ENCODE measurements around the gene NUP85. TPM values are rescaled to one million over a fixed set of nuclear protein-coding genes. Genes with fewer than 3 reads are reported as not detected.
"Not testable (repeated sequence)": the region's sequence is repeated elsewhere in the genome, so short reads cannot be mapped to it uniquely, and the experiment has no call there.

NUP85 gene
- total RNA-seq, 2 experiments from 2014 or later: 129 to 219 TPM

DNA sequence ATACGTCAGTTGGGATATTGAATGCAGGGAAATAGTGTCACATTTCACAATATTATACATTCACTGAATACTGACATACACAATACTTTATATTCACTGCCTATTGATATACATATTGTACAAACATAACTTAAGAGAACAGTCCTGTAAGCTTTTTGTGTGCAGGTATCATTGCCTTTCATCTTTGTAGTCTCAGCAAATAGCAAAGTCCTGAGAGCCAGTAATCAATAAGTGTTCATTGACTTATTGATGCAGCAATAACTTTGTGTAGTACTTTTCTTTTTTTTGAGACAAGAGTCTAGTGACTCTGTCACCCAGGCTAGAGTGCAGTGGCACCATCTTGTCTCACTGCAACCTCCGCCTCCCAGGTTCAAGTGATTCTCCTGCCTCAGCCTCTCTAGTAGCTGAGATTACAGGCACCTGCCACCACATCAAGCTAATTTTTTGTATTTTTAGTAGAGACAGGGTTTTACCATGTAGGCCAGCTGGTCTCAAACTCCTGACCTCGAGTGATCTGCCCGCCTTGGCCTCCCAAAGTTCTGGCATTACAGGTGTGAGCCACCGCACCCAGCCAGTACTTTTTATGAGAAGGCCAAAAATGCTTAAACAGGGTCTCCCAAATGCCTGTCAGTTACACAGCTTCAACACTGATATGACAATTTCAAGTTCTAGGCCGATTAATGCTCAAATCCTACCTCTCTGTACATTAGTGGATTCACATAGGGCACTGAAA is 5.4 kb upstream of the NUP85 start:
- Histone ChIP-seq H2AFZ (ENCODE audit: low read length) (no peak overlapping the region), H3K36me3 (ENCODE audit: insufficient read depth, low read length) (no peaks in the 10 kb centered on the region), H3K4me3 (ENCODE audit: low read depth, low read length, poor library complexity, severe bottlenecking) (no peak overlapping the region), H3K9me2 (ENCODE audit: insufficient read depth, low read length) (no peaks in the 10 kb centered on the region), H4K20me1 (ENCODE audit: insufficient read depth, low read length) (no peaks in the 10 kb centered on the region), H3K27ac (ENCODE audit: low read depth, low read length, poor library complexity, severe bottlenecking) (no peak overlapping the region), H3K9me3 (ENCODE audit: low read length) (no peaks in the 10 kb centered on the region), H3K4me1 (ENCODE audit: insufficient read depth, low read length, poor library complexity, severe bottlenecking) (peaks cover 6% of the 10 kb centered on the region), H3K4me2 (ENCODE audit: low read length) (no peak overlapping the region), H3K79me2 (ENCODE audit: insufficient read depth, low read depth, low read length) (peaks cover 11% of the 10 kb centered on the region)
- no TSS peak for BruUV-seq (replicated peaks)
- POLR2A ChIA-PET: interaction anchor here (0.7 to 3.1 kb wide), 4 partner anchors 8 to 88 kb away, joined by 3 to 16 read pairs (median 8); no protein-coding TSS in a partner anchor
- DNase-seq (ENCODE audit: low spot score): no peak
- intact Hi-C loops (cut with micrococcal nuclease; ENCODE audit: unreplicated experiment): no loop called here
- TF ChIP-seq, protein P1, sequence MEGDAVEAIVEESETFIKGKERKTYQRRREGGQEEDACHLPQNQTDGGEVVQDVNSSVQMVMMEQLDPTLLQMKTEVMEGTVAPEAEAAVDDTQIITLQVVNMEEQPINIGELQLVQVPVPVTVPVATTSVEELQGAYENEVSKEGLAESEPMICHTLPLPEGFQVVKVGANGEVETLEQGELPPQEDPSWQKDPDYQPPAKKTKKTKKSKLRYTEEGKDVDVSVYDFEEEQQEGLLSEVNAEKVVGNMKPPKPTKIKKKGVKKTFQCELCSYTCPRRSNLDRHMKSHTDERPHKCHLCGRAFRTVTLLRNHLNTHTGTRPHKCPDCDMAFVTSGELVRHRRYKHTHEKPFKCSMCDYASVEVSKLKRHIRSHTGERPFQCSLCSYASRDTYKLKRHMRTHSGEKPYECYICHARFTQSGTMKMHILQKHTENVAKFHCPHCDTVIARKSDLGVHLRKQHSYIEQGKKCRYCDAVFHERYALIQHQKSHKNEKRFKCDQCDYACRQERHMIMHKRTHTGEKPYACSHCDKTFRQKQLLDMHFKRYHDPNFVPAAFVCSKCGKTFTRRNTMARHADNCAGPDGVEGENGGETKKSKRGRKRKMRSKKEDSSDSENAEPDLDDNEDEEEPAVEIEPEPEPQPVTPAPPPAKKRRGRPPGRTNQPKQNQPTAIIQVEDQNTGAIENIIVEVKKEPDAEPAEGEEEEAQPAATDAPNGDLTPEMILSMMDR (conservative IDR thresholded peaks at IDR 0.05; ENCODE audit: low read length): no peak
- TF ChIP-seq EZH2phosphoT487 (IDR thresholded peaks at IDR 0.05; ENCODE audit: borderline replicate concordance, low read depth, low read length): no peak
- CTCF ChIA-PET (ENCODE audit: unreplicated experiment): interaction anchor here (1.3 to 1.4 kb wide), 2 partner anchors 8 to 239 kb away, joined by 3 to 7 read pairs; no protein-coding TSS in a partner anchor

DNA sequence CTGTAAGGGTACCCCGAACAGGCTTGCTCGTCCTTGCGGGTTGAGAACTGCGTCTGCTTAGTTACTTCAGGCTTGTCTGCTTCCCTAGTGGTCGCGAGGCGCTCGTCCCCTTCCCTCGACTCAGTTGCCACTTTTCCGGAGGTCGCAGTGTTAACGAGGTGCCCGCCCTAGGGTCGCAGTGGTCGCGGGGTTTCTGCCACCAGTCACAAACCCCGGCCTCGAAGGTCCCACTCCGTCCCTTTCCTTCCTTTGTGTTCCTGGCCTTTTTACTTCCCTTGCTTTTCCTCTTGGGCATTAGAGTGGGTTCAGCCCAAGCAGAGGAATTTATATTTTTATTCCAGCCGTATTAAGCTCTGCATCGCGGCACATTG is 299 bp downstream of the NUP85 start:
- TF ChIP-seq, protein P1 (conservative IDR thresholded peaks at IDR 0.05; ENCODE audit: low read length): peak; percentile 43; the same call in 1 of the 2 replicates
- TF ChIP-seq EZH2phosphoT487 (IDR thresholded peaks at IDR 0.05; ENCODE audit: borderline replicate concordance, low read depth, low read length): no peak
- Histone ChIP-seq H3K9me2 (ENCODE audit: insufficient read depth, low read length) (no peaks in the 10 kb centered on the region), H3K9me3 (ENCODE audit: low read length) (no peaks in the 10 kb centered on the region), H3K79me2 (ENCODE audit: insufficient read depth, low read depth, low read length) (peaks cover 56% of the 10 kb centered on the region), H3K4me1 (ENCODE audit: insufficient read depth, low read length, poor library complexity, severe bottlenecking) (peaks cover 19% of the 10 kb centered on the region), H2AFZ (ENCODE audit: low read length) (peak overlapping the region; percentile 59), H3K36me3 (ENCODE audit: insufficient read depth, low read length) (peaks cover 30% of the 10 kb centered on the region), H3K4me2 (ENCODE audit: low read length) (peak overlapping the region; percentile 88), H3K4me3 (ENCODE audit: low read depth, low read length, poor library complexity, severe bottlenecking) (peak overlapping the region; percentile 86), H4K20me1 (ENCODE audit: insufficient read depth, low read length) (0 out of 2 replicates have a peak, but pooled peaks cover 8% of the 10 kb centered on the region), H3K27ac (ENCODE audit: low read depth, low read length, poor library complexity, severe bottlenecking) (peak overlapping the region; percentile 72)
- TSS peak; percentile 82 for BruUV-seq (replicated peaks)
- no peak for DNase-seq (ENCODE audit: low spot score)
- POLR2A ChIA-PET: interaction anchor here (0.6 to 1.8 kb wide), 15 partner anchors 8 to 252 kb away, joined by 3 to 8 read pairs (median 3); partner anchors contain the start of genes GGA3, MRPS7 and SLC25A19
- CTCF ChIA-PET (ENCODE audit: unreplicated experiment): interaction anchor here (0.6 to 2.1 kb wide), 2 partner anchors 35 to 92 kb away, joined by 4 read pairs; no protein-coding TSS in a partner anchor
- intact Hi-C loops (cut with micrococcal nuclease; ENCODE audit: unreplicated experiment): loop anchor here (2.0 to 5.0 kb wide), 2 partner anchors 37 to 51 kb away; partner anchors contain the start of gene JPT1

DNA sequence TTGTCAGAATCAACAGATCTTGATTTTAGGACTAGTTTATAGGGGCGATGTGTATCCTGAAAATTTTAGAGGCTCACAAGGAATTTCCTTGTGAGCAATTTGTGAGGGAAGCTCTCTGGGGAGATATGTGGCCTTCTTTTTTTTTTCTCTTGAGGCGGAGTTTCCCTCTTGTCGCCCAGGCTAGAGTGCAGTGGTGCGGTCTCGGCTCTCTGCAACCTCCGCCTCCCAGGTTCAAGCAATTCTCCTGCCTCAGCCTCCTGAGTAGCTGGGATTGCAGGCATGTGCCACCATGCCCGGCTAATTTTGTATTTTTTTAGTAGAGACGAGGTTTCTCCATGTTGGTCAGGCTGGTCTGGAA is 1.6 kb downstream of the NUP85 start:
- Histone ChIP-seq H3K79me2 (ENCODE audit: insufficient read depth, low read depth, low read length) (peaks cover 56% of the 10 kb centered on the region), H3K4me1 (ENCODE audit: insufficient read depth, low read length, poor library complexity, severe bottlenecking) (peaks cover 19% of the 10 kb centered on the region), H3K4me2 (ENCODE audit: low read length) (peak overlapping the region; percentile 88), H3K36me3 (ENCODE audit: insufficient read depth, low read length) (peaks cover 41% of the 10 kb centered on the region), H3K4me3 (ENCODE audit: low read depth, low read length, poor library complexity, severe bottlenecking) (peak overlapping the region; percentile 86)
- H3K27ac ChIP-seq (ENCODE audit: low read depth, low read length, poor library complexity, severe bottlenecking); BruUV-seq (replicated peaks); H3K9me3 ChIP-seq (ENCODE audit: low read length); H2AFZ ChIP-seq (ENCODE audit: low read length); DNase-seq (ENCODE audit: low spot score); H4K20me1 ChIP-seq (ENCODE audit: insufficient read depth, low read length); H3K9me2 ChIP-seq (ENCODE audit: insufficient read depth, low read length): not testable (repeated sequence)
- intact Hi-C loops (cut with micrococcal nuclease; ENCODE audit: unreplicated experiment): loop anchor here (5.0 kb wide), 1 partner anchor 35 kb away; no protein-coding TSS in a partner anchor
- ChIA-PET CTCF (ENCODE audit: unreplicated experiment) (interaction anchor here (0.6 to 2.1 kb wide), 3 partner anchors 31 to 168 kb away, joined by 3 to 4 read pairs (median 4); no protein-coding TSS in a partner anchor), POLR2A (interaction anchor here (0.7 to 1.8 kb wide), 5 partner anchors 11 to 90 kb away, joined by 3 to 8 read pairs (median 5); partner anchors contain the start of genes GGA3 and MRPS7)
